Skeletal muscle satellite cell (primary cell): ENCODE data around the gene FBXO9.

ENCODE experiments used
- H3K27me3 ChIP-seq: 2 replicates; pipeline ENCODE4 v1.7.0; 2013; ENCODE audit warnings: low read length; ENCODE audit not compliant: control insufficient read depth, insufficient read depth
- H3K36me3 ChIP-seq: 2 replicates; pipeline ENCODE4 v1.7.0; 2013; ENCODE audit warnings: mild to moderate bottlenecking, control low read depth, low read length; ENCODE audit not compliant: insufficient read depth
- H3K4me1 ChIP-seq: 2 replicates; pipeline ENCODE4 v1.7.0; 2013; ENCODE audit warnings: low read length; ENCODE audit not compliant: control insufficient read depth, insufficient read depth
- H3K4me2 ChIP-seq: 2 replicates; pipeline ENCODE4 v1.7.0; 2013; ENCODE audit warnings: mild to moderate bottlenecking, low read length
- H3K4me3 ChIP-seq: 2 replicates; pipeline ENCODE4 v1.7.0; 2013; ENCODE audit warnings: low read length
- H3K9ac ChIP-seq: 2 replicates; pipeline ENCODE4 v1.7.0; 2013; ENCODE audit warnings: mild to moderate bottlenecking, low read depth, low read length, moderate library complexity
- H3K9me3 ChIP-seq: replicated peaks from 2 replicates; pipeline ENCODE4 v1.7.0; 2013; ENCODE audit warnings: mild to moderate bottlenecking, control low read depth, low read length

FBXO9 gene

DNA sequence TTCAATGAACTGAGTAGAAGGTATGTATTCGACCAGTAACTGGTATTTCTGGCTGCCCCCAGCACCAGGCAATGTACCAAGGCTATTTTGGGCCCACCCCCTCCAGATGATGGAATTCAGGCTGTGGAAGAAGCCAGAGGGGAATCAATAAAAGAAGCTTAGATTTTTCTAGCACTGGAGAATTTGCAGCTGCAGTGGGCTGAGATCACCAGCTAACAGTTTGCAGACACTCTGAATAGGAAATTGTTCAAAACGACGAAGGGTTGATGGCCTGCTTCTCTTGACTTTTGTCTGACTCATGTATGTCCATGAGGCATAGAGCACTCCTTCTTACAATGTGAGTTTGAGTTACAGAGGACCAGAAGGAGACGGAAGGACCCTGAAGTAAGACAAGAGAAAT lies 32.4 kb upstream of the FBXO9 start:
- Histone ChIP-seq H3K4me3 (peak overlapping the region; percentile 16), H3K27me3 (no peaks in the 10 kb centered on the region), H3K9ac (peak overlapping the region; percentile 41), H3K36me3 (peaks cover 50% of the 10 kb centered on the region), H3K4me2 (peak overlapping the region; percentile 39), H3K4me1 (peaks cover 27% of the 10 kb centered on the region), H3K9me3 (no peaks in the 10 kb centered on the region)

DNA sequence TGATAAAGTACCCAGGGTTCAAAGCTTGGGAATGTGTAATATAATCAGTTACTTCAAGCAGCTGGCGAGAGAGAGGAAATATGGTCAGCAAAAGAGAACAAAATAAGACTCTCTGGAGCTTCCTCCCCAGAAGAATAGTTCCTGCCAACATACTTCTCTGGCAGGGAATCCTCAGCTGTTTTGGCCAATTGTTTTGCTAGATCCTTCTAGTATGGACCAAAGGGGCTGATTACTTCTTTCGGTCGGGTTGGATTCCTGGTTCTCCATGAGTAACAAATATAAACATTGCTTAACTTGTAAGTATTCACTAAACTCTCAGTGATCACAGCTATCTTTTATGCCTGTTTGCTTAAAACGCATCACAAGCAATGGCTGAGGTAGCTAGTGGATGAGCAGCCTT lies 31.4 kb upstream of the FBXO9 start:
- H3K4me1 ChIP-seq, result peaks cover 27% of the 10 kb centered on the region
- no peaks in the 10 kb centered on the region for H3K27me3 ChIP-seq
- no peak overlapping the region for H3K4me3 ChIP-seq
- H3K9me3 ChIP-seq, result no peaks in the 10 kb centered on the region
- H3K36me3 ChIP-seq, result peaks cover 45% of the 10 kb centered on the region
- H3K4me2 ChIP-seq, result peak overlapping the region; percentile 39
- H3K9ac ChIP-seq, result peak overlapping the region; percentile 41

GRCh38 chr6:53035549-53036213 lies 29.5 kb upstream of the FBXO9 start:
- H3K36me3 ChIP-seq, result peaks cover 47% of the 10 kb centered on the region
- H3K9ac ChIP-seq, result no peak overlapping the region
- H3K4me3 ChIP-seq, result no peak overlapping the region
- no peaks in the 10 kb centered on the region for H3K9me3 ChIP-seq
- H3K4me1 ChIP-seq, result peaks cover 31% of the 10 kb centered on the region
- H3K4me2 ChIP-seq, result peak overlapping the region; percentile 17
- no peaks in the 10 kb centered on the region for H3K27me3 ChIP-seq

GRCh38 chr6:53038141-53038540 lies 27.1 kb upstream of the FBXO9 start:
- Histone ChIP-seq H3K9ac (no peak overlapping the region), H3K36me3 (peaks cover 41% of the 10 kb centered on the region), H3K4me2 (no peak overlapping the region), H3K9me3 (no peaks in the 10 kb centered on the region), H3K27me3 (no peaks in the 10 kb centered on the region), H3K4me3 (no peak overlapping the region), H3K4me1 (peaks cover 48% of the 10 kb centered on the region)

DNA sequence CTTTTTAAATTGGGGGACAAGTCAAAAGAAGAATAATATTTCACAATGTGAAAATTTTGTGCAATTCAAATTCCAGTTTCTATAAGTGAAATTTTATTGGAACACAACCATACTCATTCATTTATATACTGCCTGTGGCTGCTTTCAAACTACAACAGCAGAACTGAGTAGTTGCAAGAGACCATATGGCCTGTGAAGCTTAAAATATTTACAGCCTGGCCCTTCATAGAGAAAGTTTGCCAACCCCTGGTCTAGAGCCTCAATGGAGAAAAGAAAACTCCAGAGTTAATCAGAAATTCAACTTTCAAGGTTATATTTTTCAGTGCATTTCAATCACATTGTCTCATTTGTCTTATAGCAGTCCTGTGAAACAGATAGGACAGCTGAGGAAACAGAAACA lies 26.6 kb upstream of the FBXO9 start:
- no peaks in the 10 kb centered on the region for H3K27me3 ChIP-seq
- H3K4me2 ChIP-seq, result no peak overlapping the region
- H3K4me3 ChIP-seq, result no peak overlapping the region
- no peaks in the 10 kb centered on the region for H3K9me3 ChIP-seq
- peaks cover 41% of the 10 kb centered on the region for H3K36me3 ChIP-seq
- H3K4me1 ChIP-seq, result peaks cover 48% of the 10 kb centered on the region
- no peak overlapping the region for H3K9ac ChIP-seq

- Histone ChIP-seq H3K27me3 (no peaks in the 10 kb centered on the region), H3K4me2 (peak overlapping the region; percentile 73), H3K9ac (peak overlapping the region; percentile 65), H3K9me3 (no peaks in the 10 kb centered on the region), H3K4me1 (peaks cover 46% of the 10 kb centered on the region), H3K4me3 (peak overlapping the region; percentile 58), H3K36me3 (peaks cover 28% of the 10 kb centered on the region)
These were observed 23.8 kb upstream of the FBXO9 start for GRCh38 chr6:53041356-53041755.

GRCh38 chr6:53042112-53042511 lies 23.1 kb upstream of the FBXO9 start:
- H3K9me3 ChIP-seq, result no peaks in the 10 kb centered on the region
- no peaks in the 10 kb centered on the region for H3K27me3 ChIP-seq
- H3K36me3 ChIP-seq, result peaks cover 25% of the 10 kb centered on the region
- peaks cover 48% of the 10 kb centered on the region for H3K4me1 ChIP-seq
- peak overlapping the region; percentile 85 for H3K9ac ChIP-seq
- H3K4me3 ChIP-seq, result peak overlapping the region; percentile 58
- H3K4me2 ChIP-seq, result peak overlapping the region; percentile 73

DNA sequence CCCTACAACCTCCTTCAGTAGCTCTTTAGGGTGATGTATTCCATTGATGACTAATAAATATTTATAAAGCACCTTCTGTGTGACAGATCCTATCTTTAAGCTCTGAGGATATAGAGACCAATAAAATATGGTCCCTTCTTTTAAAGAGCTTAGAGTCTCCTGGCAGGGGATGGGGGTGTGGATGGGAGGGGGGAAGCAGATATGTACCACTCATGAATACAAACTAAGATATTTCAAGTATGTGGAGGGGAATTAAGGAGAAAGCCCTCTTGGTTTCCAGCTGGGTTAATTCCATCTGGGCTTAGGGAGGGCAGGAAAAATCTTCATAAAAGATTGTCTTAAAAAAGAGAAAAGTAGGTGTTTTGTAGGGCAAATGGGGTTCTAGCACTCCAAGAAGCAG lies 21.6 kb upstream of the FBXO9 start:
- H3K9ac ChIP-seq, result peak overlapping the region; percentile 85
- no peaks in the 10 kb centered on the region for H3K27me3 ChIP-seq
- H3K4me3 ChIP-seq, result peak overlapping the region; percentile 52
- H3K4me1 ChIP-seq, result peaks cover 62% of the 10 kb centered on the region
- H3K9me3 ChIP-seq, result no peaks in the 10 kb centered on the region
- H3K36me3 ChIP-seq, result peaks cover 23% of the 10 kb centered on the region
- peak overlapping the region; percentile 73 for H3K4me2 ChIP-seq

GRCh38 chr6:53044071-53044470 lies 21.1 kb upstream of the FBXO9 start:
- Histone ChIP-seq H3K9me3 (no peaks in the 10 kb centered on the region), H3K4me3 (peak overlapping the region; percentile 41), H3K27me3 (no peaks in the 10 kb centered on the region), H3K4me2 (peak overlapping the region; percentile 73), H3K36me3 (peaks cover 21% of the 10 kb centered on the region), H3K4me1 (peaks cover 66% of the 10 kb centered on the region), H3K9ac (peak overlapping the region; percentile 85)

- Histone ChIP-seq H3K27me3 (no peaks in the 10 kb centered on the region), H3K4me3 (peak overlapping the region; percentile 41), H3K9me3 (no peaks in the 10 kb centered on the region), H3K4me2 (peak overlapping the region; percentile 73), H3K4me1 (peaks cover 70% of the 10 kb centered on the region), H3K9ac (peak overlapping the region; percentile 85), H3K36me3 (peaks cover 16% of the 10 kb centered on the region)
These were observed 20.6 kb upstream of the FBXO9 start for GRCh38 chr6:53044572-53044971.

DNA sequence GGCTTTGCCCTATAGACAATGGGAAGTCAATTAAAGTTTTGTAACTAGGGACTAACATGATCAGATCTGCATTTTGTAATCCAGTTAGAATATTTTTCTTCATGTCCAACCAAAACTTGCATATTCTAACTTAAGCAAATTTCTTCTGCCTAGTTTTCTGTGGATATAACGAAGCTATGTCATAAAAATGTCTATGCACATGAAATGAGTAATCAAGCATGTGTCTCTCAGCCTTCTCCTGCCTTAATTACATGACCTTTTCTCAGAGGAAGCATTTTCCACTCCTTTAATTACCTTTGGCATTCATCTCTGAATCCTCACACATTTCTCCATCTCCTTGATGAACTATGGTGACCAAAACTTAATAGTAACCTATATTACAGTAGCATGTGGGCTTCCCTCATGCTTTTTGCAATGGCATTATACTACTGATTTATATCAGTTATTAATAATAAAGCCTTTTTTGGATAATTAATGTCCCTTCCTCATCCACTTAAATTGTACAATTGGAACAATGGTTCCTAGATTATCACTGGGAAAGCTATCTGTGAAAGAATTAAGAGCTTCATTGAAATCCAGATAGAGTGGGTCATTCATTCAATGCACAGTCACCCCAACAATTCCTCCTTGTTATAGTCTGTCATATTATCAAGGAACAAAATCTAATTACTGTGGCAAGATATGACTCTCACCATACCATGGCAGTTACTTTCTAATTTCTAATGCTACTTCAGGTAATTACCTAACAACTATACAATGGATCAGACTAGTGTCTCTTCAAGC lies 19.1 kb upstream of the FBXO9 start:
- Histone ChIP-seq H3K36me3 (peaks cover under 1% of the 10 kb centered on the region), H3K27me3 (no peaks in the 10 kb centered on the region), H3K9ac (no peak overlapping the region), H3K9me3 (no peaks in the 10 kb centered on the region), H3K4me1 (peaks cover 61% of the 10 kb centered on the region), H3K4me2 (no peak overlapping the region), H3K4me3 (no peak overlapping the region)
